ENCODE results near the gene SPDYE11.
"Not testable (repeated sequence)": the region's sequence is repeated elsewhere in the genome, so short reads cannot be mapped to it uniquely, and the experiment has no call there.

The SPDYE11 gene

GRCh38 chr7:73057811-73058210 lies at the start of gene SPDYE11:
Gene SPDYE11 (minus strand): TSS chr7:73057911. CDS start chr7:73056111, 1,800 bp downstream.
- DNase-seq (ENCODE audit: low read depth) = not testable (repeated sequence)

- DNase-seq (ENCODE audit: low read depth) = not testable (repeated sequence)
Measured at GRCh38 chr7:73085938-73086337, 28.2 kb upstream of the SPDYE11 start, which contains the start of gene SPDYE9. Gene SPDYE9 (minus strand): TSS chr7:73086038. CDS start chr7:73084238, 1,800 bp downstream.

- not testable (repeated sequence) for DNase-seq (ENCODE audit: low read depth)
Measured at GRCh38 chr7:73029666-73030065, 28.0 kb downstream of the SPDYE11 start, which contains the start of gene SPDYE8. Gene SPDYE8 (minus strand): TSS chr7:73029766. CDS start chr7:73027966, 1,800 bp downstream.

- DNase-seq (ENCODE audit: low read depth) = not testable (repeated sequence)
Measured at GRCh38 chr7:73006491-73006890, 51.2 kb downstream of the SPDYE11 start.

GRCh38 chr7:73005693-73006447 lies 51.8 kb downstream of the SPDYE11 start:
- not testable (repeated sequence) for DNase-seq (ENCODE audit: low read depth)

- not testable (repeated sequence) for DNase-seq (ENCODE audit: low read depth)
Measured at GRCh38 chr7:73005356-73005692, 52.4 kb downstream of the SPDYE11 start.

GRCh38 chr7:72997887-72998468 lies 59.7 kb downstream of the SPDYE11 start:
- DNase-seq (ENCODE audit: low read depth) = not testable (repeated sequence)
